Stimulated activated CD8-positive, alpha-beta memory T cell treated with anti-CD3 and anti-CD28 coated beads, Interleukin-15, amount 100 ng/mL, for 4 hours (primary cell): ENCODE measurements around the gene RAB24.
"Not testable (repeated sequence)": the region's sequence is repeated elsewhere in the genome, so short reads cannot be mapped to it uniquely, and the experiment has no call there.

Experiments used
- DNase-seq, 2 donors: peaks; one replicate each; pipeline ENCODE4 v3.0.0-alpha.2; 2020; ENCODE audit warnings: low read depth in 2 of 2

Gene RAB24

DNA sequence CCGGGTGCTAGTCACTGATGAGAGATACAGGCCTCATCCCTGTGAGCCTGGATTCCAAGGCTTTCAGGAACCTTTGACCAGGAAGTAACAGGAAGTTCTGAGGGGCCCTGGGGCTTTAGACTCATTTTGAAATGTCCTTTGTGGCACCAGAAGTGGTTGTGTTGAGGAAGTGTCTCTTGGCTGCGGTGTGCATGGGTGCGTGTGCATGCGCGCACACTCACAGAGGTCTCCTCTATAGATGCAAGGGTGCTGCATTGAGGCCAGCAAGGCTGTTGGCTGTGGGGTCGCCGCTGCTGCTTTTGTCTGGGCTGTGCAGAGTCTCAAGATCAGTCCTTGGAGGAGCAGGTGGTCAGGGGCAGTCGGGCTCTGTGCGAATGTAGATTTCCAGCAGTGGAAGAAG, 7.6 kb downstream of the RAB24 start:
- DNase-seq, result no peak

GRCh38 chr5:177294632-177295031, 8.9 kb downstream of the RAB24 start:
- DNase-seq, result no peak

- no peak for DNase-seq
Observed at GRCh38 chr5:177293819-177294581, 9.5 kb downstream of the RAB24 start.

- no peak for DNase-seq
Observed at GRCh38 chr5:177291735-177292134, 11.8 kb downstream of the RAB24 start.

GRCh38 chr5:177290816-177291596, 12.5 kb downstream of the RAB24 start:
- DNase-seq, result no peak

DNA sequence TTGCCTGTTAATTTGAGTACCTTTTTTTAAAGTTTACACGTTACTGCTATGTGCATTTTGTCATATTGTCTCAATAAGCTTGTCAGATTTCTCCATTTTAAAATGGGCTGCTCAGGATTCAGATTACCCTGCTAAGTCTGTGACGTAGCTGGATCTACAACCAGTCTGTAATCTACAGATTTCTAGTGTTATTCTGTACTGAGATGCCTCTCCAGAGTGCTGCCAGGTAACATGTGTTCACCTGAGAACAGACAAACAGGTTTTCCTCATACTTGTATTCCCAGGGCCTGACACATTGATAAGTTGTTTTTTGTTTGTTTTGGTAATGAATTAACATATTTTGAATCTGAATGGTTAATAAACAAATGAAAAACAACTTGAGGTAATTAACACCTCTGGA, 15.3 kb downstream of the RAB24 start:
- no peak for DNase-seq

DNA sequence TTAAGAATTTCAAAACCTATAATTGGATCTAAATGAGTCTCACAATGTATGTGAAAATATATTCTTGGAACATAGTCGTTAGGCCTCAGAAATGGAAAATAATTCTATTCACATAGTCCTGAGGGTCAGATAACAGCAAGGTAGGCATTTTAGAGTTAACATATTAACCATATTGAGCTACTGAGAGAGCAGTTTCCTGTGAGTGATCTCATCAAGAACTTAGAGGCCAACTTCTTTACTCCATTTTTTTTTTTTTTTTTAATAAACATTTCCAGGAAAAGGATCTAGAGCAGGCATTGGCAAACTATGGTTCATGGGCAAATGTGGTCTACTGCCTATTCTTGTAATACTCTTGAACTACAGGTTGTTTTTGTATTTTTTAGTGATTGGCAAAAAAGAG, 26.6 kb downstream of the RAB24 start:
- no peak for DNase-seq

DNA sequence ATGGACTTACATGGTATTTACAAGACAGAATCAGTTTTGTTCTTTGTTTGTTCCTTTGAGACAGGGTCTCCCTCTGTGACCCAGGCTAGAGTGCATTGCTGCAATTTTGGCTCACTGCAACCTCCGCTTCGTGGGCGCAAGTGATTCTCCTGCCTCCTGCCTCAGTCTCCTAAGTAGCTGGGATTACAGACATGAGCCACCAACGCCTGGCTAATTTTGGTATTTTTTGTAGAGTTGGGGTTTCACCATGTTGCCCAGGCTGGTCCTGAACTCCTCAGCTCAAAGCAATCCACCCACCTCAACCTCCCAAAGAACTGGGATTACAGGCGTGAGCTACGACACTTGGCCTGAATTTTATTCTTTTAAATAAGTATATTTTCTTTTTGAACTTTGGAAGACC, 27.6 kb downstream of the RAB24 start:
- DNase-seq, result no peak

GRCh38 chr5:177271113-177271512, 32.4 kb downstream of the RAB24 start:
- no peak for DNase-seq

GRCh38 chr5:177270653-177271052, 32.9 kb downstream of the RAB24 start:
- DNase-seq, result no peak

DNA sequence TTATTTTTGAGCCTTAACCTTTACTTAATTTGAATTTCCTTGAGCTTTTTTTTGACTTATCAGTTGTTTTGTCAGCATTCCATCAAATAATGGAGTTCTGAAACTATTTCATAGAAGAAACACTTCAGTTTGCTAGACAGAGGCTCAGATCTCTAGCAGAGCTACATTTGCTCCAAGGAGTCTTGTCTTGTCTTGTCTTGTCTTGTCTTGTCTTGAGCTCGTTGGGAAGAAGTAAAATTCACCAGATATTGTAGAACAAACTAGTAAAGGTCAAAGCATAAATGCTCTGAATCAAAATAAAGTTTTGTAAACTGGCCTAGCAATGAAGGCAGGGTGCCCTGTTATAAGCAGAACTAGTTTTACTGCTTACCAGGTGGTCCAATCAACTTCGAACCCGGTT, 33.5 kb downstream of the RAB24 start:
- DNase-seq, result no peak

DNA sequence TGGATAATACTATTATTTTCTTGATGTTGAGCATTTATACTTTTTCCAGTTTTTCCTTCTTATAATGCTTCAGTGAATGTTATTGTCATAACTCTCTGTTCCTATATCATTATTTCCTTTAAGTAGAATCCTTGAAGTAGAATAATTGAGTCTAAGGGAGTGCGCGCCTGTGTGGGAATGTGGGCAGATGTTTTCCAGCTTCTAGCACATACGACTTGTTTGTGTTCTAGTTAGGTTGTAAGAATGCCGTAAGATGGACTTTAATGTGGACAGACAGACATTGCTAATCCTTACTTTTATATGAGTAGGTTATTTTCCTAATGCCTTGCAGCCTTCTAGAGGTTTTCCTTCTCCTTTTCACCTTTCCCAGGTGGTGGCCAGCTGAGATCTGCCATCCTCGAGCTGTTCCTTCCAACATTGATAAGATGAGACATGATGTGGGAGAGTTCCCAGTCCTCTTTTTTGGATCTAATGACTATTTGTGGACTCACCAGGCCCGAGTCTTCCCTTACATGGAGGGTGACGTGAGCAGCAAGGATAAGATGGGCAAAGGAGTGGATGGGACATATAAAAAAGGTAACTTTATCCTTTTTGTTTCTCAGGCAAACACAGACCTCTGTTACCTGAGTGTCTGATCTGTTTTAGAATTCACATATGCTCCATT, 34.2 kb downstream of the RAB24 start:
- DNase-seq, result no peak

GRCh38 chr5:177265395-177265794, 38.1 kb downstream of the RAB24 start:
- no peak for DNase-seq

DNA sequence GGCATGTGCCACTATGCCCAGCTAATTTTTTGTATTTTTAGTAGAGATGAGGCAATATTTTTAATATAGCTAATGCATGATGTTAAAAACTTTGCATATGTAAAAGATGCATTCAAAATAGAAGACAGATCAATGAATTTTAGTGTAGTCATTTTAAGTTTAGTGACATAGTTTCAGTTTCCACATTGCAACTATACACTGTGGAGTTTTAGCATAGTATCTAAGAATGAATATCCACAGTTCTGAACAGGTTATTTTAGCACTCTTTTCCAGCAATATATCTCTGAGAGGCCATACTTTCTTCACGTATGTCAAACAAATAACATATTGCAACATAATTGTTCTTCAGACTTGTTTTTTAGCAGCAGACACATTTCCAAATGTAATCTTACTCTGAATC, 39.3 kb downstream of the RAB24 start:
- DNase-seq, result no peak

DNA sequence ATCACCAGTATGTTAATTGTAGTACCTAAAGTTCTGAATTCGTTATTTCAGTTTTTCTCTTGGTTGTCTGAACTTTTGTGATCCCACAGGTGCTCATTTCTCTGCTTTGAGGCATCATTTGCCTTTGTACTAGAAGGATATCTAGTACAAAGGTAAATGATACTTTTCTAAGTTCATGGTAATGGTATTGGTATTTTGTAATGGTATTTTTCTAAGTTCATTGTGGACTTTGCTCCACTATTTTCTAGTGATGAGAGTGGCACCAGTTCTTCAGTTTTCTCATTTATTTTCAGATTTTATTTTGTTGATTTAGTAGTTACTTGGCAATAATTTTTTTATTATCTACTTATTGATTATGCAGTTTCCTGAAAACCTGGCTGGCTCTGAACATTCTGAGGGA, 42.0 kb downstream of the RAB24 start:
- no peak for DNase-seq

- no peak for DNase-seq
Observed at GRCh38 chr5:177260961-177261360, 42.6 kb downstream of the RAB24 start.

DNA sequence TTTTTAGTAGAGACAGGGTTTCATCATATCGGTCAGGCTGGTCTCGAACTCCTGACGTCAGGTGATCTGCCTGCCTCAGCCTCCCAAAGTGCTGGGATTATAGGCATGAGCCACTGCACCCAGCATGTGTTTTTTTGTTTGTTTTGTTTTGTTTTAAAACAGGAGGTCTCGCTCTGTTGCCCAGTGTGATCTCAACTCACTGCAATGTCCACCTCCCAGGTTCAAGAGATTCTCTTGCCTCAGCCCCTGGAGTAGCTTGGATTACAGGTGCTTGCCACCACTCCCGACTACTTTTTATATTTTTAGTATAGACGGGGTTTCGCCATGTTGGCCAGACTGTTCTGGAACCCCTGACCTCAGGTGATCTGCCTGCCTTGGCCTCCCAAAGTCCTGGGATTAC, 44.8 kb downstream of the RAB24 start:
- DNase-seq, result not testable (repeated sequence)

DNA sequence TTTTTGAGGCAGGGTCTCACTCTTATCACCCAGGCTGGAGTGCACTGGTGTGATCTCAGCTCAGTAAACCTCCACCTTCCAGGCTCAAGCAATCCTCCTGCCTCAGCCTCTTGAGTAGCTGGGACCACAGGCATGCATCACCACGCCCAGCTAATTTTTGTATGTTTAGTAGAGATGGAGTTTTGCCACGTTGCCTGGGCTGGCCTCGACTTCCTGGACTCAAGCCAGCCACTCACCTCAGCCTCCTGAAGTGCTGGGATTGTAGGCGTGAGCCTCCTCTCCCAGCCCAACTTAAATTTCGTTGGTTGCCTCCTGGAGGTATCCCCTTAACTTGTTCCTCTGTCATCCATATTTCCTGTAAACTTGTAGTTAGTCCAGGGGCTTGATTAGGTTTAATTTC, 47.2 kb downstream of the RAB24 start:
- DNase-seq, result no peak

- no peak for DNase-seq
Observed at GRCh38 chr5:177253252-177253651, 50.3 kb downstream of the RAB24 start.
